H1 (cell line): ENCODE measurements around the gene SLC30A7.
"Not testable (repeated sequence)": the region's sequence is repeated elsewhere in the genome, so short reads cannot be mapped to it uniquely, and the experiment has no call there.

Source experiments
- CBX8 ChIP-seq: fragments of 300-800, 300-1000 bp; sonication (generic); IDR thresholded peaks from 2 replicates; pipeline ENCODE4 v1.7.1; 2016; ENCODE audit warnings: low read depth, low read length, borderline replicate concordance
- CHD2 ChIP-seq: IDR thresholded peaks from 2 replicates; pipeline ENCODE4 v1.6.1; 2012; ENCODE audit warnings: low read length, improper control_type of control experiment
- CTCF ChIP-seq, 3 experiments: IDR thresholded peaks; 1 replicate in 2 of 3; 2 replicates in 1 of 3; pipeline versions ENCODE4 v1.5.1 to v1.6.1; 2011; ENCODE audit warnings: low read length in 3 of 3, mild to moderate bottlenecking in 3 of 3, inconsistent platforms in 2 of 3, low read depth in 1 of 3, moderate library complexity in 1 of 3; ENCODE audit not compliant: insufficient read depth in 1 of 3; ENCODE audit errors: control extremely low read depth in 1 of 3
- HDAC2 ChIP-seq, 2 experiments: fragments of 300-600 bp in 1 of 2; sonication (generic) in 1 of 2; IDR thresholded peaks; 2 replicates each; pipeline ENCODE4 v1.6.1; 2011 to 2012; ENCODE audit warnings: low read depth in 2 of 2, low read length in 2 of 2, mild to moderate bottlenecking in 2 of 2, moderate library complexity in 2 of 2, borderline replicate concordance in 1 of 2, inconsistent platforms in 1 of 2
- HDAC6 ChIP-seq: IDR thresholded peaks from one replicate; pipeline ENCODE4 v1.7.1; 2012; ENCODE audit warnings: low read depth, mild to moderate bottlenecking, inconsistent platforms, low read length, moderate library complexity
- JUN ChIP-seq: IDR thresholded peaks from 2 replicates; pipeline ENCODE4 v1.6.1; 2011; ENCODE audit warnings: low read depth, mild to moderate bottlenecking, improper control_type of control experiment, low read length
- NRF1 ChIP-seq: IDR thresholded peaks from 2 replicates; pipeline ENCODE4 v1.6.1; 2011; ENCODE audit warnings: mild to moderate bottlenecking, low read depth, low read length, improper control_type of control experiment
- POLR2AphosphoS5 ChIP-seq: IDR thresholded peaks from 2 replicates; pipeline ENCODE4 v1.6.1; 2011; ENCODE audit warnings: low read depth, low read length
- RAD21 ChIP-seq, 2 experiments: IDR thresholded peaks in 1 of 2; conservative IDR thresholded peaks in 1 of 2; 2 replicates each; pipeline ENCODE4 v1.6.1; 2011; ENCODE audit warnings: low read depth in 2 of 2, low read length in 2 of 2, improper control_type of control experiment in 1 of 2, inconsistent platforms in 1 of 2, mild to moderate bottlenecking in 1 of 2, moderate library complexity in 1 of 2
- TAF1 ChIP-seq: IDR thresholded peaks from 2 replicates; pipeline ENCODE4 v1.6.1; 2011; ENCODE audit warnings: mild to moderate bottlenecking, low read depth, low read length
- TBP ChIP-seq: IDR thresholded peaks from 2 replicates; pipeline ENCODE4 v1.6.1; 2011; ENCODE audit warnings: low read depth, low read length, improper control_type of control experiment
- ZNF274 ChIP-seq: IDR thresholded peaks from 2 replicates; pipeline ENCODE4 v1.7.0; 2012; ENCODE audit warnings: low read length, borderline replicate concordance; ENCODE audit errors: extremely low read depth
- TF ChIP-seq, protein P1 (sequence below): IDR thresholded peaks from 2 replicates; pipeline ENCODE4 v1.6.1; 2012; ENCODE audit warnings: inconsistent platforms
- TF ChIP-seq, protein P2 (sequence below): fragments of 300-600 bp; sonication (generic); IDR thresholded peaks from 2 replicates; pipeline ENCODE4 v1.7.1; 2012; ENCODE audit warnings: low read length, moderate library complexity, mild to moderate bottlenecking, inconsistent platforms; ENCODE audit not compliant: insufficient replicate concordance

DNA sequence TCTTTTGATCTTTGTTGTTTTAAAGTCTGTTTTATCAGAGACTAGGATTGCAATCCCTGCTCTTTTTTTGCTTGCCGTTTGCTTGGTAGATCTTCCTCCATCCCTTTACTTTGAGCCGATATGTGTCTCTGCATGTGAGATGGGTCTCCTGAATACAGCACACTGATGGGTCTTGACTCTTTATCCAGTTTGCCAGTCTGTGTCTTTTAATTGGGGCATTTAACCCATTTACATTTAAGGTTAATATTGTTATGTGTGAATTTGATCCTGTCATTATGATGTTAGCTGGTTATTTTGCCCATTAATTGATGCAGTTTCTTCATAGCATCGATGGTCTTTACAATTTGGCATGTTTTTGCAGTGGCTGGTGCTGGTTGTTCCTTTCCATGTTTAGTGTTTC is 51.9 kb downstream of the SLC30A7 start:
- not testable (repeated sequence) for TF ChIP-seq JUN; TBP; HDAC2 (IDR thresholded peaks at IDR 0.05; ENCODE audit: borderline replicate concordance in 1 of 2, low read depth in 2 of 2, low read length in 2 of 2); TAF1; ZNF274; CHD2; HDAC6; CTCF (IDR thresholded peaks at IDR 0.05; ENCODE audit: control extremely low read depth in 1 of 3, insufficient read depth in 1 of 3, low read depth in 1 of 3, low read length in 3 of 3); POLR2AphosphoS5; RAD21 (IDR thresholded peaks at IDR 0.05 in 1 of 2, conservative IDR thresholded peaks at IDR 0.05 in 1 of 2; ENCODE audit: low read depth in 2 of 2, low read length in 2 of 2); NRF1; CBX8
- TF ChIP-seq, protein P1, sequence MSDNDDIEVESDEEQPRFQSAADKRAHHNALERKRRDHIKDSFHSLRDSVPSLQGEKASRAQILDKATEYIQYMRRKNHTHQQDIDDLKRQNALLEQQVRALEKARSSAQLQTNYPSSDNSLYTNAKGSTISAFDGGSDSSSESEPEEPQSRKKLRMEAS: not testable (repeated sequence)
- TF ChIP-seq, protein P2, sequence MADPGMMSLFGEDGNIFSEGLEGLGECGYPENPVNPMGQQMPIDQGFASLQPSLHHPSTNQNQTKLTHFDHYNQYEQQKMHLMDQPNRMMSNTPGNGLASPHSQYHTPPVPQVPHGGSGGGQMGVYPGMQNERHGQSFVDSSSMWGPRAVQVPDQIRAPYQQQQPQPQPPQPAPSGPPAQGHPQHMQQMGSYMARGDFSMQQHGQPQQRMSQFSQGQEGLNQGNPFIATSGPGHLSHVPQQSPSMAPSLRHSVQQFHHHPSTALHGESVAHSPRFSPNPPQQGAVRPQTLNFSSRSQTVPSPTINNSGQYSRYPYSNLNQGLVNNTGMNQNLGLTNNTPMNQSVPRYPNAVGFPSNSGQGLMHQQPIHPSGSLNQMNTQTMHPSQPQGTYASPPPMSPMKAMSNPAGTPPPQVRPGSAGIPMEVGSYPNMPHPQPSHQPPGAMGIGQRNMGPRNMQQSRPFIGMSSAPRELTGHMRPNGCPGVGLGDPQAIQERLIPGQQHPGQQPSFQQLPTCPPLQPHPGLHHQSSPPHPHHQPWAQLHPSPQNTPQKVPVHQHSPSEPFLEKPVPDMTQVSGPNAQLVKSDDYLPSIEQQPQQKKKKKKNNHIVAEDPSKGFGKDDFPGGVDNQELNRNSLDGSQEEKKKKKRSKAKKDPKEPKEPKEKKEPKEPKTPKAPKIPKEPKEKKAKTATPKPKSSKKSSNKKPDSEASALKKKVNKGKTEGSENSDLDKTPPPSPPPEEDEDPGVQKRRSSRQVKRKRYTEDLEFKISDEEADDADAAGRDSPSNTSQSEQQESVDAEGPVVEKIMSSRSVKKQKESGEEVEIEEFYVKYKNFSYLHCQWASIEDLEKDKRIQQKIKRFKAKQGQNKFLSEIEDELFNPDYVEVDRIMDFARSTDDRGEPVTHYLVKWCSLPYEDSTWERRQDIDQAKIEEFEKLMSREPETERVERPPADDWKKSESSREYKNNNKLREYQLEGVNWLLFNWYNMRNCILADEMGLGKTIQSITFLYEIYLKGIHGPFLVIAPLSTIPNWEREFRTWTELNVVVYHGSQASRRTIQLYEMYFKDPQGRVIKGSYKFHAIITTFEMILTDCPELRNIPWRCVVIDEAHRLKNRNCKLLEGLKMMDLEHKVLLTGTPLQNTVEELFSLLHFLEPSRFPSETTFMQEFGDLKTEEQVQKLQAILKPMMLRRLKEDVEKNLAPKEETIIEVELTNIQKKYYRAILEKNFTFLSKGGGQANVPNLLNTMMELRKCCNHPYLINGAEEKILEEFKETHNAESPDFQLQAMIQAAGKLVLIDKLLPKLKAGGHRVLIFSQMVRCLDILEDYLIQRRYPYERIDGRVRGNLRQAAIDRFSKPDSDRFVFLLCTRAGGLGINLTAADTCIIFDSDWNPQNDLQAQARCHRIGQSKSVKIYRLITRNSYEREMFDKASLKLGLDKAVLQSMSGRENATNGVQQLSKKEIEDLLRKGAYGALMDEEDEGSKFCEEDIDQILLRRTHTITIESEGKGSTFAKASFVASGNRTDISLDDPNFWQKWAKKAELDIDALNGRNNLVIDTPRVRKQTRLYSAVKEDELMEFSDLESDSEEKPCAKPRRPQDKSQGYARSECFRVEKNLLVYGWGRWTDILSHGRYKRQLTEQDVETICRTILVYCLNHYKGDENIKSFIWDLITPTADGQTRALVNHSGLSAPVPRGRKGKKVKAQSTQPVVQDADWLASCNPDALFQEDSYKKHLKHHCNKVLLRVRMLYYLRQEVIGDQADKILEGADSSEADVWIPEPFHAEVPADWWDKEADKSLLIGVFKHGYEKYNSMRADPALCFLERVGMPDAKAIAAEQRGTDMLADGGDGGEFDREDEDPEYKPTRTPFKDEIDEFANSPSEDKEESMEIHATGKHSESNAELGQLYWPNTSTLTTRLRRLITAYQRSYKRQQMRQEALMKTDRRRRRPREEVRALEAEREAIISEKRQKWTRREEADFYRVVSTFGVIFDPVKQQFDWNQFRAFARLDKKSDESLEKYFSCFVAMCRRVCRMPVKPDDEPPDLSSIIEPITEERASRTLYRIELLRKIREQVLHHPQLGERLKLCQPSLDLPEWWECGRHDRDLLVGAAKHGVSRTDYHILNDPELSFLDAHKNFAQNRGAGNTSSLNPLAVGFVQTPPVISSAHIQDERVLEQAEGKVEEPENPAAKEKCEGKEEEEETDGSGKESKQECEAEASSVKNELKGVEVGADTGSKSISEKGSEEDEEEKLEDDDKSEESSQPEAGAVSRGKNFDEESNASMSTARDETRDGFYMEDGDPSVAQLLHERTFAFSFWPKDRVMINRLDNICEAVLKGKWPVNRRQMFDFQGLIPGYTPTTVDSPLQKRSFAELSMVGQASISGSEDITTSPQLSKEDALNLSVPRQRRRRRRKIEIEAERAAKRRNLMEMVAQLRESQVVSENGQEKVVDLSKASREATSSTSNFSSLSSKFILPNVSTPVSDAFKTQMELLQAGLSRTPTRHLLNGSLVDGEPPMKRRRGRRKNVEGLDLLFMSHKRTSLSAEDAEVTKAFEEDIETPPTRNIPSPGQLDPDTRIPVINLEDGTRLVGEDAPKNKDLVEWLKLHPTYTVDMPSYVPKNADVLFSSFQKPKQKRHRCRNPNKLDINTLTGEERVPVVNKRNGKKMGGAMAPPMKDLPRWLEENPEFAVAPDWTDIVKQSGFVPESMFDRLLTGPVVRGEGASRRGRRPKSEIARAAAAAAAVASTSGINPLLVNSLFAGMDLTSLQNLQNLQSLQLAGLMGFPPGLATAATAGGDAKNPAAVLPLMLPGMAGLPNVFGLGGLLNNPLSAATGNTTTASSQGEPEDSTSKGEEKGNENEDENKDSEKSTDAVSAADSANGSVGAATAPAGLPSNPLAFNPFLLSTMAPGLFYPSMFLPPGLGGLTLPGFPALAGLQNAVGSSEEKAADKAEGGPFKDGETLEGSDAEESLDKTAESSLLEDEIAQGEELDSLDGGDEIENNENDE: not testable (repeated sequence)
